ENCODE results near the gene ULK4.

The ULK4 gene

GRCh38 chr3:41208507-41209220 lies 753.2 kb downstream of the ULK4 start:
- Mint-ChIP-seq H3K27me3 (ENCODE audit: low read depth) (no peaks in the 10 kb centered on the region), H3K36me3 (ENCODE audit: low read depth) (peaks cover 18% of the 10 kb centered on the region), H3K27ac (no peak overlapping the region), H3K4me1 (ENCODE audit: low read depth) (peaks cover 49% of the 10 kb centered on the region), H3K4me3 (no peak overlapping the region), H3K9me3 (no peaks in the 10 kb centered on the region)
- DNase-seq (ENCODE audit: low spot score) = no peak

- Mint-ChIP-seq H3K9me3 (no peaks in the 10 kb centered on the region), H3K27me3 (ENCODE audit: low read depth) (no peaks in the 10 kb centered on the region), H3K4me1 (ENCODE audit: low read depth) (peaks cover 48% of the 10 kb centered on the region), H3K4me3 (no peak overlapping the region), H3K36me3 (ENCODE audit: low read depth) (peaks cover 19% of the 10 kb centered on the region), H3K27ac (no peak overlapping the region)
- no peak for DNase-seq (ENCODE audit: low spot score)
Observed at GRCh38 chr3:41207355-41207754, 754.5 kb downstream of the ULK4 start.

- H3K4me1 Mint-ChIP-seq (ENCODE audit: low read depth) = peaks cover 61% of the 10 kb centered on the region
- no peak overlapping the region for H3K4me3 Mint-ChIP-seq
- no peaks in the 10 kb centered on the region for H3K27me3 Mint-ChIP-seq (ENCODE audit: low read depth)
- no peak for DNase-seq (ENCODE audit: low spot score)
- no peak overlapping the region for H3K27ac Mint-ChIP-seq
- peaks cover 28% of the 10 kb centered on the region for H3K36me3 Mint-ChIP-seq (ENCODE audit: low read depth)
- no peaks in the 10 kb centered on the region for H3K9me3 Mint-ChIP-seq
Observed at GRCh38 chr3:41205591-41205990, 756.3 kb downstream of the ULK4 start.

- H3K27me3 Mint-ChIP-seq (ENCODE audit: low read depth) = no peaks in the 10 kb centered on the region
- H3K4me1 Mint-ChIP-seq (ENCODE audit: low read depth) = peaks cover 58% of the 10 kb centered on the region
- H3K27ac Mint-ChIP-seq = no peak overlapping the region
- H3K36me3 Mint-ChIP-seq (ENCODE audit: low read depth) = peaks cover 26% of the 10 kb centered on the region
- no peak for DNase-seq (ENCODE audit: low spot score)
- no peaks in the 10 kb centered on the region for H3K9me3 Mint-ChIP-seq
- H3K4me3 Mint-ChIP-seq = no peak overlapping the region
Observed at GRCh38 chr3:41204369-41204768, 757.5 kb downstream of the ULK4 start.

- DNase-seq (ENCODE audit: low spot score) = no peak
- Mint-ChIP-seq H3K36me3 (ENCODE audit: low read depth) (peaks cover 16% of the 10 kb centered on the region), H3K4me3 (peak overlapping the region; percentile 97), H3K27me3 (ENCODE audit: low read depth) (peaks cover 2% of the 10 kb centered on the region), H3K9me3 (no peaks in the 10 kb centered on the region), H3K4me1 (ENCODE audit: low read depth) (peaks cover 49% of the 10 kb centered on the region), H3K27ac (no peak overlapping the region)
Observed at GRCh38 chr3:41202834-41203345, 759.0 kb downstream of the ULK4 start.

GRCh38 chr3:41202075-41202833 lies 759.6 kb downstream of the ULK4 start:
- Mint-ChIP-seq H3K9me3 (no peaks in the 10 kb centered on the region), H3K4me1 (ENCODE audit: low read depth) (peaks cover 43% of the 10 kb centered on the region), H3K27ac (peak overlapping the region; percentile 67), H3K36me3 (ENCODE audit: low read depth) (peaks cover 13% of the 10 kb centered on the region), H3K27me3 (ENCODE audit: low read depth) (peaks cover 7% of the 10 kb centered on the region), H3K4me3 (peak overlapping the region; percentile 97)
- DNase-seq (ENCODE audit: low spot score) = no peak

GRCh38 chr3:41200669-41201021 lies 761.3 kb downstream of the ULK4 start:
- no peaks in the 10 kb centered on the region for H3K9me3 Mint-ChIP-seq
- peak overlapping the region; percentile 97 for H3K4me3 Mint-ChIP-seq
- peaks cover 13% of the 10 kb centered on the region for H3K36me3 Mint-ChIP-seq (ENCODE audit: low read depth)
- H3K27ac Mint-ChIP-seq = peak overlapping the region; percentile 95
- DNase-seq (ENCODE audit: low spot score) = peak; percentile 30
- H3K27me3 Mint-ChIP-seq (ENCODE audit: low read depth) = peaks cover 17% of the 10 kb centered on the region
- H3K4me1 Mint-ChIP-seq (ENCODE audit: low read depth) = peaks cover 33% of the 10 kb centered on the region

GRCh38 chr3:41199866-41200668 lies 761.8 kb downstream of the ULK4 start:
- peaks cover 32% of the 10 kb centered on the region for H3K4me1 Mint-ChIP-seq (ENCODE audit: low read depth)
- peaks cover 21% of the 10 kb centered on the region for H3K27me3 Mint-ChIP-seq (ENCODE audit: low read depth)
- DNase-seq (ENCODE audit: low spot score) = peak; percentile 33
- peak overlapping the region; percentile 97 for H3K4me3 Mint-ChIP-seq
- H3K9me3 Mint-ChIP-seq = no peaks in the 10 kb centered on the region
- peak overlapping the region; percentile 86 for H3K27ac Mint-ChIP-seq
- H3K36me3 Mint-ChIP-seq (ENCODE audit: low read depth) = peaks cover 13% of the 10 kb centered on the region

GRCh38 chr3:41198950-41199865 lies 762.7 kb downstream of the ULK4 start, which contains the start of gene CTNNB1:
TSS of gene CTNNB1 (plus strand) at chr3:41199505. CDS start at chr3:41224069, 24,564 bp downstream.
- Mint-ChIP-seq H3K4me1 (ENCODE audit: low read depth) (peaks cover 26% of the 10 kb centered on the region), H3K27ac (peak within 1 kb of the TSS; percentile 98), H3K4me3 (peak within 1 kb of the TSS; percentile 97), H3K36me3 (ENCODE audit: low read depth) (peaks cover 11% of the 10 kb centered on the region), H3K27me3 (ENCODE audit: low read depth) (peaks cover 27% of the 10 kb centered on the region), H3K9me3 (no peaks in the 10 kb centered on the region)
- DNase-seq (ENCODE audit: low spot score) = peak; percentile 90

- H3K27me3 Mint-ChIP-seq (ENCODE audit: low read depth) = peaks cover 29% of the 10 kb centered on the region
- H3K9me3 Mint-ChIP-seq = no peaks in the 10 kb centered on the region
- H3K36me3 Mint-ChIP-seq (ENCODE audit: low read depth) = peaks cover 11% of the 10 kb centered on the region
- peaks cover 25% of the 10 kb centered on the region for H3K4me1 Mint-ChIP-seq (ENCODE audit: low read depth)
- peak overlapping the region; percentile 80 for H3K27ac Mint-ChIP-seq
- DNase-seq (ENCODE audit: low spot score) = peak; percentile 23
- peak overlapping the region; percentile 86 for H3K4me3 Mint-ChIP-seq
Observed at GRCh38 chr3:41198526-41198925, 763.4 kb downstream of the ULK4 start.

- peaks cover 24% of the 10 kb centered on the region for H3K4me1 Mint-ChIP-seq (ENCODE audit: low read depth)
- DNase-seq (ENCODE audit: low spot score) = no peak
- H3K27ac Mint-ChIP-seq = no peak overlapping the region
- peaks cover 11% of the 10 kb centered on the region for H3K36me3 Mint-ChIP-seq (ENCODE audit: low read depth)
- H3K4me3 Mint-ChIP-seq = peak overlapping the region; percentile 86
- no peaks in the 10 kb centered on the region for H3K9me3 Mint-ChIP-seq
- H3K27me3 Mint-ChIP-seq (ENCODE audit: low read depth) = peaks cover 30% of the 10 kb centered on the region
Observed at GRCh38 chr3:41198046-41198445, 763.9 kb downstream of the ULK4 start.

Measured in T-helper 2 cell treated with Interferon-gamma antibody and Interleukin-4, amounts not matched to agents 5 μg/mL and 100 μg/mL, for 36 hours (primary cell).